SK-N-MC (cell line): ENCODE data around the gene SPTSSA.

Source experiments
- EZH2 ChIP-seq: fragments of 200-600 bp; sonication (generic); IDR thresholded peaks from one replicate; pipeline ENCODE4 v1.6.1; 2017; ENCODE audit warnings: antibody characterized with exemption
- FOXP2 ChIP-seq: optimal IDR thresholded peaks from 2 replicates; pipeline ENCODE3; 2011; ENCODE audit warnings: mild to moderate bottlenecking, moderate library complexity; ENCODE audit not compliant: insufficient read depth; ENCODE audit errors: extremely low read length, control extremely low read depth
- POLR2AphosphoS5 ChIP-seq: IDR thresholded peaks from 2 replicates; pipeline ENCODE4 v1.6.1; 2012; ENCODE audit warnings: mild to moderate bottlenecking, low read depth, low read length, borderline replicate concordance

DNA sequence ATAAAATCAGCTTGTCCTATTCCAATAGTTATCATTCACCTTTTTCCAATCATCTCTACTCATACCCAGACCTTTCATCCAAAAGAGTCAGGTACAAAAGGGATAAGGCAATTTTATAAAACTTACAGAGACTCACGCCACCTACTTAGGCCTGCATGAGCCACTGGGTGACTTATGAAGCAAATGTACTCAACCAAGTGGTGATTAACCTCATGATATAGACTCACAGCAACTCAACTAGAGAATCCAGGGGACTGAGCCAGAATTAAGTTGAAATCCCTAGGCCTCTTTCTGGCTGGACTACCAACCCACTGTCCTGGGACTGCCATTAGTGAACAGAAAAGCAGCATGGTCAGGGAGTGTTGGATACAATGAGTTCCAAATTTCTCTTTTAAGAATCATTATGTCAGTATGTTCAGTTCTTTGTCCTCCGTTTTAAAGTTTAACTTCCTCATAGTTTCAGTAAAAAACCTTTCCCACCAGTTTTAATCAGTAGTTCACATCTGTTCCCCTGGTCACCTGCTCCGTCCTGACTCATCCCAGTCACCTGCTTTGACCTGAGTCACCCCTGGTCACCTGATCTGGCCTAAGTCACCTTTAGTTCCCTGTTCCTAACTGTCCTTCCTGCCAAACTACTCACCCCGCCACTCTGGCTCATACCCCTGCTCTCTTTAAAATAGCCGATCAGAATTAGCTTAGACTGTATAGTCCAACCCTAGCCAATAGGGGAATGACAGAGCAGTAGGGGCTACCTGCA, 36.8 kb downstream of the SPTSSA start:
- no peak for TF ChIP-seq POLR2AphosphoS5
- no peak for TF ChIP-seq EZH2
- no peak for TF ChIP-seq FOXP2
